Stimulated activated CD8-positive, alpha-beta memory T cell treated with anti-CD3 and anti-CD28 coated beads, Interleukin-15, amount 100 ng/mL, for 1 hour (primary cell): Measurements from ENCODE around the gene GDNF.
"Not testable (repeated sequence)": the region's sequence is repeated elsewhere in the genome, so short reads cannot be mapped to it uniquely, and the experiment has no call there.

Experiments used
- DNase-seq: peaks from one replicate; pipeline ENCODE4 v3.0.0-alpha.2; 2020; ENCODE audit warnings: low read depth

Gene GDNF

GRCh38 chr5:37815913-37816312 is 23.9 kb downstream of the GDNF start:
- no peak for DNase-seq

GRCh38 chr5:37814699-37815098 is 25.1 kb downstream of the GDNF start:
- no peak for DNase-seq

GRCh38 chr5:37812365-37812764 is 27.5 kb downstream of the GDNF start:
- no peak for DNase-seq

- no peak for DNase-seq
Observed at GRCh38 chr5:37811866-37812265, 28.0 kb downstream of the GDNF start.

- DNase-seq = no peak
Observed at GRCh38 chr5:37810311-37810710, 29.5 kb downstream of the GDNF start.

GRCh38 chr5:37808945-37809344 is 30.9 kb downstream of the GDNF start:
- DNase-seq = no peak

GRCh38 chr5:37807621-37808301 is 32.1 kb downstream of the GDNF start:
- DNase-seq = no peak

GRCh38 chr5:37807015-37807414 is 32.8 kb downstream of the GDNF start:
- DNase-seq = no peak

GRCh38 chr5:37806476-37806875 is 33.4 kb downstream of the GDNF start:
- DNase-seq = no peak

GRCh38 chr5:37806016-37806415 is 33.8 kb downstream of the GDNF start:
- no peak for DNase-seq

- DNase-seq = no peak
Observed at GRCh38 chr5:37804401-37804800, 35.4 kb downstream of the GDNF start.

GRCh38 chr5:37803487-37803886 is 36.4 kb downstream of the GDNF start:
- DNase-seq = no peak

- DNase-seq = no peak
Observed at GRCh38 chr5:37801521-37801920, 38.3 kb downstream of the GDNF start.

GRCh38 chr5:37799865-37800421 is 39.9 kb downstream of the GDNF start:
- DNase-seq = no peak

- DNase-seq = not testable (repeated sequence)
Observed at GRCh38 chr5:37796435-37796834, 43.4 kb downstream of the GDNF start.

- DNase-seq = not testable (repeated sequence)
Observed at GRCh38 chr5:37795292-37795691, 44.5 kb downstream of the GDNF start.

GRCh38 chr5:37792975-37793631 is 46.7 kb downstream of the GDNF start:
- no peak for DNase-seq

GRCh38 chr5:37791321-37791720 is 48.5 kb downstream of the GDNF start:
- no peak for DNase-seq

- DNase-seq = no peak
Observed at GRCh38 chr5:37789991-37790390, 49.9 kb downstream of the GDNF start.

- no peak for DNase-seq
Observed at GRCh38 chr5:37787742-37788141, 52.1 kb downstream of the GDNF start.

GRCh38 chr5:37786862-37787519 is 52.9 kb downstream of the GDNF start:
- DNase-seq = no peak

GRCh38 chr5:37786416-37786815 is 53.4 kb downstream of the GDNF start:
- no peak for DNase-seq

GRCh38 chr5:37781409-37781808 is 58.4 kb downstream of the GDNF start:
- DNase-seq = not testable (repeated sequence)
